Neural cell (in vitro differentiated cells): ENCODE results near the gene CIDEA. TPM values are rescaled to one million over a fixed set of nuclear protein-coding genes. Genes with fewer than 3 reads are reported as not detected.

Experiments used
- H2AFZ ChIP-seq: fragments of 200-600, 300-800 bp; sonication (generic), shearing (Covaris generic); 2 replicates; pipeline ENCODE4 v1.6.0; 2014; ENCODE audit warnings: low read depth, mild to moderate bottlenecking, antibody characterized with exemption, low read length, moderate library complexity
- H3F3A ChIP-seq: fragments of 200-600 bp; shearing (Covaris generic); 2 replicates; pipeline ENCODE4 v1.6.1; 2016; ENCODE audit warnings: mild to moderate bottlenecking, moderate library complexity, mixed read lengths, antibody characterized with exemption, low read length; ENCODE audit not compliant: insufficient read depth, poor library complexity, severe bottlenecking
- H3K27ac ChIP-seq: fragments of 200-600, 300-800 bp; sonication (generic), shearing (Covaris generic); 2 replicates; pipeline ENCODE4 v1.5.1; 2014; ENCODE audit warnings: mild to moderate bottlenecking, low read length, moderate library complexity
- H3K27me3 ChIP-seq: fragments of 300-800, 200-600 bp; sonication (generic), shearing (Covaris generic); 2 replicates; pipeline ENCODE4 v1.6.0; 2014; ENCODE audit warnings: mild to moderate bottlenecking, low read depth, low read length, moderate library complexity; ENCODE audit not compliant: insufficient read depth
- H3K36me3 ChIP-seq: fragments of 300-800, 200-600 bp; sonication (generic), shearing (Covaris generic); 2 replicates; pipeline ENCODE4 v1.5.1; 2014; ENCODE audit warnings: mild to moderate bottlenecking, antibody characterized with exemption, low read length, moderate library complexity; ENCODE audit not compliant: insufficient read depth
- H3K4me2 ChIP-seq: fragments of 300-800, 200-600 bp; sonication (generic), shearing (Covaris generic); 2 replicates; pipeline ENCODE4 v1.6.0; 2014; ENCODE audit warnings: mild to moderate bottlenecking, low read length
- H3K4me3 ChIP-seq: fragments of 300-800, 200-600 bp; sonication (generic), shearing (Covaris generic); 2 replicates; pipeline ENCODE4 v1.5.1; 2014; ENCODE audit warnings: mild to moderate bottlenecking, low read length, moderate library complexity
- H3K79me2 ChIP-seq: fragments of 200-600 bp; shearing (Covaris generic); replicated peaks from 2 replicates; pipeline ENCODE4 v1.6.0; 2014; ENCODE audit warnings: mild to moderate bottlenecking, low read length, moderate library complexity; ENCODE audit not compliant: insufficient read depth
- H3K9ac ChIP-seq: fragments of 300-800, 200-600 bp; sonication (generic), shearing (Covaris generic); 2 replicates; pipeline ENCODE4 v1.6.1; 2016; ENCODE audit warnings: mild to moderate bottlenecking, low read length, mixed read lengths
- H3K9me2 ChIP-seq: fragments of 200-600 bp; shearing (Covaris generic); 2 replicates; pipeline ENCODE4 v1.6.1; 2016; ENCODE audit warnings: mild to moderate bottlenecking, low read length, mixed read lengths; ENCODE audit not compliant: insufficient read depth
- H3K9me3 ChIP-seq: fragments of 200-600, 300-800 bp; sonication (generic), shearing (Covaris generic); 2 replicates; pipeline ENCODE4 v1.6.1; 2016; ENCODE audit warnings: mild to moderate bottlenecking, mixed run types, low read length, moderate library complexity, mixed read lengths
- H4K20me1 ChIP-seq: fragments of 200-600 bp; shearing (Covaris generic); 2 replicates; pipeline ENCODE4 v1.6.1; 2016; ENCODE audit warnings: mild to moderate bottlenecking, mixed run types; ENCODE audit not compliant: insufficient read depth
- EP300 ChIP-seq: fragments of 450-650 bp; conservative IDR thresholded peaks from 2 replicates; pipeline ENCODE4 v1.6.1; 2014; ENCODE audit warnings: antibody characterized with exemption, mild to moderate bottlenecking, moderate library complexity; ENCODE audit not compliant: poor library complexity, severe bottlenecking
- EZH2 ChIP-seq: fragments of 200-600, 300-800 bp; shearing (Covaris generic), sonication (generic); IDR thresholded peaks from 2 replicates; pipeline ENCODE4 v1.6.1; 2014; ENCODE audit warnings: antibody characterized with exemption, low read length, borderline replicate concordance, mild to moderate bottlenecking; ENCODE audit not compliant: insufficient read depth, poor library complexity, severe bottlenecking
- MXI1 ChIP-seq: fragments of 450-650 bp; conservative IDR thresholded peaks from 2 replicates; pipeline ENCODE4 v1.6.1; 2014; ENCODE audit warnings: antibody characterized with exemption, mild to moderate bottlenecking; ENCODE audit not compliant: poor library complexity, severe bottlenecking
- POLR2AphosphoS5 ChIP-seq: IDR thresholded peaks from 2 replicates; pipeline ENCODE4 v1.6.1; 2012
- RAD21 ChIP-seq: fragments of 450-650 bp; conservative IDR thresholded peaks from 2 replicates; pipeline ENCODE4 v1.6.1; 2014; ENCODE audit warnings: antibody characterized with exemption, mild to moderate bottlenecking, moderate library complexity
- SMC3 ChIP-seq: fragments of 450-650 bp; conservative IDR thresholded peaks from 2 replicates; pipeline ENCODE4 v1.6.1; 2014; ENCODE audit warnings: antibody characterized with exemption, mild to moderate bottlenecking, moderate library complexity; ENCODE audit not compliant: poor library complexity
- TAF1 ChIP-seq: IDR thresholded peaks from 2 replicates; pipeline ENCODE4 v1.6.1; 2012; ENCODE audit warnings: low read depth
- polyA plus RNA-seq: library from polyadenylated mRNA; depleted of rRNA; stranded (reverse); fragments of >200 nt; gene quantifications from 2 replicates; pipeline ENCODE4 v1.2.3, GENCODE V29; 2014
- TF ChIP-seq, protein P1 (sequence below): fragments of 450-650 bp; IDR thresholded peaks from 2 replicates; pipeline ENCODE4 v1.5.1; 2014; ENCODE audit warnings: antibody characterized with exemption, mild to moderate bottlenecking, moderate library complexity; ENCODE audit not compliant: poor library complexity, severe bottlenecking
- TF ChIP-seq, protein P2 (sequence below): IDR thresholded peaks from 2 replicates; pipeline ENCODE4 v1.6.1; 2012; ENCODE audit warnings: borderline replicate concordance

Gene CIDEA
- polyA plus RNA-seq, 1 donor from 2014 or later: not detected

DNA sequence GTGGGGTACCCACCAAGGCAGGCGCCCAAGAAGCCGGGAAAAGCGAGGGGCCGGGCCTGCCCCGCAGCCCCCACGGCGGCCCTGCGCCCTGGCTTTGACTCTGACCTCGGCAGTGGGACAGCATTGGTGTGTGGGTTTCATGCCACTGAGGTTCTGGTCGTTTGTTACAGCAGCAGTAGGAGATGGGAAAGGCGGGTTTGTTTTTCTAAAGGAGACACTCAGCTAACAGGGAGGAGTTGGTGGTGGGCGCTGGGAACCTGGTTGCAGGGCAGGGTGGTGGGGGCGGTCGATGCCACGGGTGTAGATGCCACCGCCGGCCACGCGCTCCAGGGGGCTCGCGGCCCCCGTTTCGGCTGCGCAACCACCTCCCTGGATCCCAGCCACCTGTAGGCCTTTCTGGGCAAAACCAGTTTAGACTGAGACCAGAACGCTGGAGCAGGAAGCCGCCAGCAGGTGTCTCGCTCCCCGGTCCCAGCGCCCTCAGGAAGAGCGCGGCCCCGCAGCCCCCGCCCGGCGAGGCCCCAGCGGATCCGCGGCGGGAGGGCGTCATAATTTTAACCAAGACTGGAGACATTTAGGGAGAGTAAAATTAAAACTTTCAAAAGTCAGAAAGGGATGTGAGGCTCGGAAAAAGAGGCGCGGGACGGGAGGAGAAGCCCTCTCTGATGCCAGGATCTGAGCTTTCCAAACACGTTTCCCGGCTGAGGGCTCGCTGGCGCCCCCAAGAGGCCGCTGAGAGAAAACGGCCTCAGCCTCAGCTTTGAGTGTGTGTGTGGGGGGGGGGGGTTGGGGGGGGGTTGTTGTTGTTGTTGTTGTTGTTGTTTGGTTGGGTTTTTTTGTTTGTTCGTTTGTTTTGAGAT is 17.4 kb downstream of the CIDEA start:
- H3K9ac ChIP-seq: no peak overlapping the region
- H3K79me2 ChIP-seq: no peaks in the 10 kb centered on the region
- H3K4me2 ChIP-seq: no peak overlapping the region
- no peaks in the 10 kb centered on the region for H3K27me3 ChIP-seq
- H3K9me3 ChIP-seq: no peaks in the 10 kb centered on the region
- no peaks in the 10 kb centered on the region for H3K36me3 ChIP-seq
- no peak for TF ChIP-seq TAF1
- TF ChIP-seq, protein P1, sequence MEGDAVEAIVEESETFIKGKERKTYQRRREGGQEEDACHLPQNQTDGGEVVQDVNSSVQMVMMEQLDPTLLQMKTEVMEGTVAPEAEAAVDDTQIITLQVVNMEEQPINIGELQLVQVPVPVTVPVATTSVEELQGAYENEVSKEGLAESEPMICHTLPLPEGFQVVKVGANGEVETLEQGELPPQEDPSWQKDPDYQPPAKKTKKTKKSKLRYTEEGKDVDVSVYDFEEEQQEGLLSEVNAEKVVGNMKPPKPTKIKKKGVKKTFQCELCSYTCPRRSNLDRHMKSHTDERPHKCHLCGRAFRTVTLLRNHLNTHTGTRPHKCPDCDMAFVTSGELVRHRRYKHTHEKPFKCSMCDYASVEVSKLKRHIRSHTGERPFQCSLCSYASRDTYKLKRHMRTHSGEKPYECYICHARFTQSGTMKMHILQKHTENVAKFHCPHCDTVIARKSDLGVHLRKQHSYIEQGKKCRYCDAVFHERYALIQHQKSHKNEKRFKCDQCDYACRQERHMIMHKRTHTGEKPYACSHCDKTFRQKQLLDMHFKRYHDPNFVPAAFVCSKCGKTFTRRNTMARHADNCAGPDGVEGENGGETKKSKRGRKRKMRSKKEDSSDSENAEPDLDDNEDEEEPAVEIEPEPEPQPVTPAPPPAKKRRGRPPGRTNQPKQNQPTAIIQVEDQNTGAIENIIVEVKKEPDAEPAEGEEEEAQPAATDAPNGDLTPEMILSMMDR: peak; percentile 75
- TF ChIP-seq RAD21: peak; percentile 26
- TF ChIP-seq, protein P2, sequence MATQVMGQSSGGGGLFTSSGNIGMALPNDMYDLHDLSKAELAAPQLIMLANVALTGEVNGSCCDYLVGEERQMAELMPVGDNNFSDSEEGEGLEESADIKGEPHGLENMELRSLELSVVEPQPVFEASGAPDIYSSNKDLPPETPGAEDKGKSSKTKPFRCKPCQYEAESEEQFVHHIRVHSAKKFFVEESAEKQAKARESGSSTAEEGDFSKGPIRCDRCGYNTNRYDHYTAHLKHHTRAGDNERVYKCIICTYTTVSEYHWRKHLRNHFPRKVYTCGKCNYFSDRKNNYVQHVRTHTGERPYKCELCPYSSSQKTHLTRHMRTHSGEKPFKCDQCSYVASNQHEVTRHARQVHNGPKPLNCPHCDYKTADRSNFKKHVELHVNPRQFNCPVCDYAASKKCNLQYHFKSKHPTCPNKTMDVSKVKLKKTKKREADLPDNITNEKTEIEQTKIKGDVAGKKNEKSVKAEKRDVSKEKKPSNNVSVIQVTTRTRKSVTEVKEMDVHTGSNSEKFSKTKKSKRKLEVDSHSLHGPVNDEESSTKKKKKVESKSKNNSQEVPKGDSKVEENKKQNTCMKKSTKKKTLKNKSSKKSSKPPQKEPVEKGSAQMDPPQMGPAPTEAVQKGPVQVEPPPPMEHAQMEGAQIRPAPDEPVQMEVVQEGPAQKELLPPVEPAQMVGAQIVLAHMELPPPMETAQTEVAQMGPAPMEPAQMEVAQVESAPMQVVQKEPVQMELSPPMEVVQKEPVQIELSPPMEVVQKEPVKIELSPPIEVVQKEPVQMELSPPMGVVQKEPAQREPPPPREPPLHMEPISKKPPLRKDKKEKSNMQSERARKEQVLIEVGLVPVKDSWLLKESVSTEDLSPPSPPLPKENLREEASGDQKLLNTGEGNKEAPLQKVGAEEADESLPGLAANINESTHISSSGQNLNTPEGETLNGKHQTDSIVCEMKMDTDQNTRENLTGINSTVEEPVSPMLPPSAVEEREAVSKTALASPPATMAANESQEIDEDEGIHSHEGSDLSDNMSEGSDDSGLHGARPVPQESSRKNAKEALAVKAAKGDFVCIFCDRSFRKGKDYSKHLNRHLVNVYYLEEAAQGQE: no peak
- TF ChIP-seq MXI1: peak; percentile 19
- peak; percentile 36 for TF ChIP-seq SMC3
- TF ChIP-seq EZH2: no peak
- no peak for TF ChIP-seq EP300
- TF ChIP-seq POLR2AphosphoS5: no peak
- H3K4me3 ChIP-seq: peak overlapping the region; percentile 61
- H3F3A ChIP-seq: no peaks in the 10 kb centered on the region
- H3K9me2 ChIP-seq: no peaks in the 10 kb centered on the region
- H2AFZ ChIP-seq: peak overlapping the region; percentile 14
- no peak overlapping the region for H3K27ac ChIP-seq
- no peaks in the 10 kb centered on the region for H4K20me1 ChIP-seq

DNA sequence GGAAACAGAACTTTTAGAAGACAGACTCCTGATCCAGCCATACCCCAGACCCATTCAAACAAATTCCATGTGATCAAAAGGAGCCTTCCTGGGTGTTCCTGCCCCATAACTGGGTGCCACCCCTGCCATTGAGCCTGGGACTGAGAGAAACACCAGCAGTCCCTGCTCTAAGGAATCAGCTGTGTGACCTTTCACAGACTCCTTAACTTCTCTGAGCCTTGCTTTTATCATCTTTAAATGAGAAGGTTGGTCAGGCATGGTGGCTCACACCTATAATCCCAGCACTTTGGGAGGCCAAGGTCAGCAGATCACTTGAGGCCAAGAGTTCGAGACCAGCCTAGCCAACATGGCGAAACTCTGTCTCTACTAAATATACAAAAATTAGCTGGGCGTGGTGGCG is 20.6 kb downstream of the CIDEA start:
- Histone ChIP-seq H3K4me2 (no peak overlapping the region), H3K27me3 (no peaks in the 10 kb centered on the region), H3K9ac (no peak overlapping the region), H3F3A (no peaks in the 10 kb centered on the region), H3K9me3 (no peaks in the 10 kb centered on the region), H3K4me3 (no peak overlapping the region), H3K9me2 (no peaks in the 10 kb centered on the region), H3K36me3 (no peaks in the 10 kb centered on the region), H2AFZ (no peak overlapping the region), H4K20me1 (no peaks in the 10 kb centered on the region), H3K27ac (no peak overlapping the region), H3K79me2 (no peaks in the 10 kb centered on the region)
- no peak for TF ChIP-seq RAD21
- TF ChIP-seq, protein P1: no peak
- no peak for TF ChIP-seq SMC3
- TF ChIP-seq POLR2AphosphoS5: no peak
- no peak for TF ChIP-seq TAF1
- no peak for TF ChIP-seq EZH2
- TF ChIP-seq, protein P2: no peak
- no peak for TF ChIP-seq EP300
- TF ChIP-seq MXI1: no peak
